Endothelial cell of umbilical vein (primary cell): ENCODE data around the gene CLEC4D. TPM values are rescaled to one million over a fixed set of nuclear protein-coding genes. Genes with fewer than 3 reads are reported as not detected.
"Not testable (repeated sequence)": the region's sequence is repeated elsewhere in the genome, so short reads cannot be mapped to it uniquely, and the experiment has no call there.

Experiments
- BruUV-seq: library from RNA; stranded (reverse); fragments of 400-500 nt; replicated peaks from 2 replicates; lab custom pipeline; 2021; lab: Mats Ljungman, UMichigan
- CTCF ChIA-PET: fragments of 300-600, 350-600 bp; sonication (Branson Sonifier 250); formaldehyde crosslinking; loops from one replicate; lab custom pipeline; 2021; ENCODE audit warnings: antibody characterized with exemption, inconsistent platforms; lab: Charles Lee
- POLR2A ChIA-PET: fragments of 300-600, 350-600 bp; sonication (Branson Sonifier 250); formaldehyde crosslinking; loops from one replicate; lab custom pipeline; 2021; ENCODE audit warnings: antibody characterized with exemption, inconsistent platforms; lab: Charles Lee
- DNase-seq: peaks from one replicate; pipeline ENCODE4 v3.0.0-alpha.2; 2011; ENCODE audit warnings: low read depth, low spot score
- FAIRE-seq: peaks from 2 replicates; lab custom pipeline; 2011; peaks lifted over from hg19 to GRCh38; lab: Jason Lieb, UNC
- H2AFZ ChIP-seq: 2 replicates; pipeline ENCODE4 v1.6.0; 2012; ENCODE audit warnings: low read depth, low read length, control low read depth, inconsistent platforms
- H3K27ac ChIP-seq: 2 replicates; pipeline ENCODE4 v1.5.1; 2011; ENCODE audit warnings: low read depth, mild to moderate bottlenecking, control low read depth, low read length, moderate library complexity; ENCODE audit not compliant: insufficient read depth
- H3K27me3 ChIP-seq, 2 experiments: 2 replicates each; pipeline versions ENCODE4 v1.6.0 to v1.6.1; 2011; ENCODE audit warnings: low read length in 2 of 2, mixed read lengths in 1 of 2; ENCODE audit not compliant: control insufficient read depth in 2 of 2, insufficient read depth in 2 of 2
- H3K36me3 ChIP-seq, 2 experiments: 2 replicates in 1 of 2; 3 replicates in 1 of 2; pipeline ENCODE4 v1.5.1; 2011; ENCODE audit warnings: low read length in 2 of 2, mild to moderate bottlenecking in 1 of 2, moderate library complexity in 1 of 2; ENCODE audit not compliant: control insufficient read depth in 2 of 2, insufficient read depth in 2 of 2; ENCODE audit errors: extremely low read depth in 1 of 2
- H3K4me1 ChIP-seq: 3 replicates; pipeline ENCODE4 v1.5.1; 2011; ENCODE audit warnings: mild to moderate bottlenecking, low read length; ENCODE audit not compliant: control insufficient read depth, insufficient read depth; ENCODE audit errors: extremely low read depth
- H3K4me2 ChIP-seq: 2 replicates; pipeline ENCODE4 v1.6.1; 2011; ENCODE audit warnings: low read length, control low read depth, mixed read lengths; ENCODE audit not compliant: insufficient read depth
- H3K4me3 ChIP-seq, 3 experiments: fragments of 200-600 bp in 1 of 3; sonication (generic), shearing (Covaris generic) in 1 of 3; replicated peaks in 1 of 3; 2 replicates each; pipeline ENCODE4 v1.5.1; 2011 to 2016; ENCODE audit warnings: control low read depth in 3 of 3, low read length in 3 of 3, mild to moderate bottlenecking in 2 of 3, inconsistent platforms in 1 of 3, low read depth in 1 of 3, moderate library complexity in 1 of 3; ENCODE audit not compliant: insufficient read depth in 1 of 3
- H3K79me2 ChIP-seq: 2 replicates; pipeline ENCODE4 v1.6.0; 2012; ENCODE audit warnings: low read length, inconsistent platforms; ENCODE audit not compliant: control insufficient read depth, insufficient read depth
- H3K9ac ChIP-seq: replicated peaks from 2 replicates; pipeline ENCODE3; 2011; ENCODE audit warnings: low read length, control low read depth; ENCODE audit not compliant: insufficient read depth; ENCODE audit errors: extremely low read depth
- H3K9me1 ChIP-seq: replicated peaks from 3 replicates; pipeline ENCODE4 v1.6.0; 2011; ENCODE audit warnings: mild to moderate bottlenecking, low read length; ENCODE audit not compliant: control insufficient read depth, insufficient read depth; ENCODE audit errors: extremely low read depth
- H3K9me3 ChIP-seq: replicated peaks from 2 replicates; pipeline ENCODE4 v1.5.1; 2012; ENCODE audit warnings: low read length, inconsistent platforms; ENCODE audit not compliant: control insufficient read depth, insufficient read depth
- H4K20me1 ChIP-seq: replicated peaks from 2 replicates; pipeline ENCODE3; 2011; ENCODE audit warnings: mild to moderate bottlenecking, low read length; ENCODE audit not compliant: control insufficient read depth, insufficient read depth; ENCODE audit errors: extremely low read depth
- EZH2 ChIP-seq: IDR thresholded peaks from 2 replicates; pipeline ENCODE4 v1.6.1; 2012; ENCODE audit warnings: borderline replicate concordance, low read depth, mild to moderate bottlenecking, moderate library complexity, low read length, inconsistent platforms; ENCODE audit not compliant: severe bottlenecking
- FOS ChIP-seq: IDR thresholded peaks from 2 replicates; pipeline ENCODE4 v1.6.1; 2011; ENCODE audit warnings: mild to moderate bottlenecking, low read length, moderate library complexity, borderline replicate concordance; ENCODE audit not compliant: insufficient read depth
- GATA2 ChIP-seq: IDR thresholded peaks from 2 replicates; pipeline ENCODE4 v1.7.0; 2011; ENCODE audit warnings: low read depth, mild to moderate bottlenecking, moderate library complexity, mixed read lengths, low read length; ENCODE audit not compliant: insufficient read length, insufficient read depth
- JUN ChIP-seq: IDR thresholded peaks from 2 replicates; pipeline ENCODE4 v1.6.1; 2011; ENCODE audit warnings: borderline replicate concordance, low read depth; ENCODE audit not compliant: insufficient read length, insufficient read depth
- MYC ChIP-seq: IDR thresholded peaks from one replicate; pipeline ENCODE4 v1.6.1; 2011; ENCODE audit warnings: mild to moderate bottlenecking, low read depth, low read length
- POLR2A ChIP-seq: IDR thresholded peaks from 2 replicates; pipeline ENCODE4 v1.6.1; 2012; ENCODE audit warnings: low read depth, mild to moderate bottlenecking, control low read depth, low read length
- POLR2AphosphoS5 ChIP-seq: IDR thresholded peaks from 2 replicates; pipeline ENCODE4 v1.6.1; 2012; ENCODE audit warnings: low read depth, mild to moderate bottlenecking, control low read depth, low read length, moderate library complexity; ENCODE audit not compliant: insufficient read depth
- dilution Hi-C: fragments of 300-500 bp; cut with MboI; formaldehyde crosslinking; loops from one replicate; pipeline ENCODE4 v1.15.0; 2019; ENCODE audit warnings: low sequenced_read_pairs; ENCODE audit not compliant: extremely low pct_ligation_motif_present
- intact Hi-C: fragments of 100-400 bp; cut with micrococcal nuclease; formaldehyde crosslinking; loops from one replicate; pipeline ENCODE4 v1.10.0; 2022
- polyA plus RNA-seq, 4 experiments: library from polyadenylated mRNA; depleted of rRNA in 3 of 4; stranded (reverse) in 3 of 4; unstranded in 1 of 4; fragments of >200 nt; gene quantifications; 2 replicates each; pipeline versions ENCODE4 v1.2.1 to v1.2.3, GENCODE V29; 2011 to 2012; ENCODE audit warnings: missing spikeins in 1 of 4
- total RNA-seq: library from RNA; stranded (reverse); gene quantifications from 2 replicates; pipeline ENCODE4 v1.2.3, GENCODE V29; 2021
- TF ChIP-seq, protein P1 (sequence below): IDR thresholded peaks from 2 replicates; pipeline ENCODE4 v1.6.1; 2011; ENCODE audit not compliant: insufficient read depth, insufficient read length
- TF ChIP-seq, protein P2 (sequence below), 2 donors: IDR thresholded peaks; 1 replicate in 1 of 2; 2 replicates in 1 of 2; pipeline ENCODE4 v1.5.1; 2011; ENCODE audit warnings: low read length in 2 of 2, mild to moderate bottlenecking in 2 of 2, moderate library complexity in 2 of 2, control low read depth in 1 of 2, inconsistent platforms in 1 of 2, low read depth in 1 of 2; ENCODE audit not compliant: insufficient read depth in 1 of 2; ENCODE audit errors: extremely low read depth in 1 of 2

Gene CLEC4D
- total and polyA plus RNA-seq, 2 donors (not counting 3 experiments of a cell fraction or from before 2014, with no cell fraction given) = not detected

DNA sequence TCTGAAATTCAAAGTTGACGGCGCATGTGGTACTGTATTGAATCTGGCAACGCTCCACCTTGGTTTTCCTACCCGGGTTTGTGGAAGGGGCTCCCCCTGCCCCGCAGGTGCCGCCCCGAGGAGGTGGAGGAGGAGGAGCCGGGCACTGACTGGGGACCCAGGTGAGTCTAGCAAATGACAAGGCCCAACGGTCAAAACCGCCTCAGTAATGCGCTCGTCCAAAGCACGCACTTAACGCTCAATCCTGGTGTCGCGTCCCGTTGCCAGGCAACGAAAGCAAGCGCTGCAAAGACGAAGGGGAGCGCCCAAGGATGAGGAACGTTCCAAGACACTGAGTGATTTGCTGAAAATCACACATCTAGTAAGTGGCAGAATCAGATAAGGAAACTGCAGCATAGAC lies 51.4 kb downstream of the CLEC4D start:
- Histone ChIP-seq H3K36me3 (no peaks in the 10 kb centered on the region), H2AFZ (no peak overlapping the region), H3K79me2 (no peaks in the 10 kb centered on the region), H3K4me2 (no peak overlapping the region), H4K20me1 (no peaks in the 10 kb centered on the region), H3K4me1 (no peaks in the 10 kb centered on the region), H3K9ac (no peak overlapping the region), H3K4me3 (no peak overlapping the region), H3K9me1 (no peaks in the 10 kb centered on the region), H3K27me3 (peaks cover 2 to 10% of the 10 kb centered on the region in 2 experiments), H3K9me3 (no peaks in the 10 kb centered on the region), H3K27ac (no peak overlapping the region)
- intact Hi-C loops (no loop called here), dilution Hi-C loops (no loop called here)
- no TSS peak for BruUV-seq
- TF ChIP-seq JUN = no peak
- no peak for TF ChIP-seq POLR2AphosphoS5
- no peak for TF ChIP-seq MYC
- TF ChIP-seq, protein P1, sequence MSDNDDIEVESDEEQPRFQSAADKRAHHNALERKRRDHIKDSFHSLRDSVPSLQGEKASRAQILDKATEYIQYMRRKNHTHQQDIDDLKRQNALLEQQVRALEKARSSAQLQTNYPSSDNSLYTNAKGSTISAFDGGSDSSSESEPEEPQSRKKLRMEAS = no peak
- TF ChIP-seq, protein P2, sequence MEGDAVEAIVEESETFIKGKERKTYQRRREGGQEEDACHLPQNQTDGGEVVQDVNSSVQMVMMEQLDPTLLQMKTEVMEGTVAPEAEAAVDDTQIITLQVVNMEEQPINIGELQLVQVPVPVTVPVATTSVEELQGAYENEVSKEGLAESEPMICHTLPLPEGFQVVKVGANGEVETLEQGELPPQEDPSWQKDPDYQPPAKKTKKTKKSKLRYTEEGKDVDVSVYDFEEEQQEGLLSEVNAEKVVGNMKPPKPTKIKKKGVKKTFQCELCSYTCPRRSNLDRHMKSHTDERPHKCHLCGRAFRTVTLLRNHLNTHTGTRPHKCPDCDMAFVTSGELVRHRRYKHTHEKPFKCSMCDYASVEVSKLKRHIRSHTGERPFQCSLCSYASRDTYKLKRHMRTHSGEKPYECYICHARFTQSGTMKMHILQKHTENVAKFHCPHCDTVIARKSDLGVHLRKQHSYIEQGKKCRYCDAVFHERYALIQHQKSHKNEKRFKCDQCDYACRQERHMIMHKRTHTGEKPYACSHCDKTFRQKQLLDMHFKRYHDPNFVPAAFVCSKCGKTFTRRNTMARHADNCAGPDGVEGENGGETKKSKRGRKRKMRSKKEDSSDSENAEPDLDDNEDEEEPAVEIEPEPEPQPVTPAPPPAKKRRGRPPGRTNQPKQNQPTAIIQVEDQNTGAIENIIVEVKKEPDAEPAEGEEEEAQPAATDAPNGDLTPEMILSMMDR (IDR thresholded peaks at IDR 0.05; ENCODE audit: extremely low read depth in 1 of 2, insufficient read depth in 1 of 2, low read depth in 1 of 2, low read length in 2 of 2) = no peak
- TF ChIP-seq EZH2 = no peak
- TF ChIP-seq FOS = no peak
- no peak for TF ChIP-seq POLR2A
- TF ChIP-seq GATA2 = no peak
- DNase-seq (no peak), FAIRE-seq (no peak)
- POLR2A ChIA-PET = no interaction called here
- CTCF ChIA-PET = interaction anchor here (0.6 to 1.3 kb wide), 5 partner anchors 20 to 345 kb away, joined by 3 to 9 read pairs (median 6); no protein-coding TSS in a partner anchor

DNA sequence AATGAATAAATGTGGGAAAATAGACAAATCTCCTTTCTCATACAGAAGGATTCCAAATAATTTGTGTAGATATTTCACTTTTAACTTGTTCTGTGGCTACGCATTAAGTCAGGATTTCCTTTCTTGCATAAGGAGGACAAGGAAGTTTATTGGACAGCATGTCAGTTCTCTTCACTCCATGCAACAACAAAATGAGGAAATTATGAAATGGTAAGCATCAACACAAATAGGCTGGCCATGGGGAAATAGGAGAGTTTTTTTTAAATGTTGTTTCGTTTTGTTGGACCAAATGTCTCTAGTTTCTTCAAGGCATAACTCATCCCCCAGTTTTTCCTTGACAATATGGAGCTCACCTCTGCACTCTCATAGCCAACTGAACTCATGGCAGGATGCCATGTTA lies 52.7 kb downstream of the CLEC4D start:
- POLR2A ChIA-PET, intact Hi-C loops, BruUV-seq, H3K36me3 ChIP-seq, H4K20me1 ChIP-seq, FAIRE-seq, H2AFZ ChIP-seq, H3K4me3 ChIP-seq, H3K9me3 ChIP-seq, H3K27ac ChIP-seq, H3K4me2 ChIP-seq, dilution Hi-C loops, H3K9ac ChIP-seq, H3K9me1 ChIP-seq, H3K79me2 ChIP-seq, DNase-seq, H3K4me1 ChIP-seq: not testable (repeated sequence)
- CTCF ChIA-PET = interaction anchor here (1.3 kb wide), 1 partner anchor 22 kb away, joined by 9 read pairs; no protein-coding TSS in a partner anchor
- peaks cover 2 to 10% of the 10 kb centered on the region in 2 experiments for H3K27me3 ChIP-seq
